HG02973 (cell line): Measurements from ENCODE around the gene DHRSX.
"Not testable (repeated sequence)": the region's sequence is repeated elsewhere in the genome, so short reads cannot be mapped to it uniquely, and the experiment has no call there.

ENCODE experiments used
- ATAC-seq: cut with Tn5 transposase; IDR thresholded peaks from one replicate; pipeline ENCODE4 v1.9.1; 2021; ENCODE audit warnings: moderate library complexity; ENCODE audit not compliant: unreplicated experiment

DHRSX gene

GRCh38 chrX:2457289-2458133, 43.3 kb downstream of the DHRSX start:
- no peak for ATAC-seq

DNA sequence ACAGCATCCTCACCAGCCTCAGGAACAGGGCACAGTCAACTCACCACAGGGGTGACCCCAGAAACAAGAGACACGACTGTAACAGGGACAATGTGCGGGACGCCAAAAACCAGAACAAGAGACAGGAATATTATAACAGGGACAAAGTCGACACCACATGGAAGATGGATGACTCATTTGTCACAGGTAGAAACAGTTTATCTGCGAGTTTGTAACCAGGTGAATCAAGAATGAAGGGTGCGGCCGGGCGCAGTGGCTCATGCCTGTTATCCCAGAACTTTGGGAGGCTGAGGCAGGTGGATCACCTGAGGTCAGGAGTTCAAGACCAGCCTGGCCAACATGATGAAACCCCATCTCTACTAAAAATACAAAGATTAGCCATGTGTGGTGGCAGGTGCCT, 44.7 kb downstream of the DHRSX start:
- not testable (repeated sequence) for ATAC-seq

DNA sequence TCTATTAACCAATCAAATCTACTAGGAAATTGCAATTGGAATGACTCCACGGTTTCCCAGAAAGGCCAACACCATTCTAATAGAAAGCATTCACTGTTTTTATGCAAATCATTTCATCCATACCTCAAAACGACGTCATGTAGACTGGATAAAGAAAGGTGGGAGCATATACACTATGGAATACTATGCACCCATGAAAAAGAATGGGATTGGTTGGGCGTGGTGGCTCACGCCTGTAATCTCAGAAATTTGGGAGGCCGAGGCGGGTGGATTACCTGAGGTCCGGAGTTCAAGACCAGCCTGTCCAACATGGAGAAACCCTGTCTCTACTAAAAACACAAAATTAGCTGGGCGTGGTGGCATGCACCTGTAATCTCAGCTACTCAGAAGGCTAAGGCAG, 46.2 kb downstream of the DHRSX start:
- not testable (repeated sequence) for ATAC-seq

- ATAC-seq: no peak
Observed at GRCh38 chrX:2452799-2453198, 48.0 kb downstream of the DHRSX start.

GRCh38 chrX:2452317-2452784, 48.4 kb downstream of the DHRSX start:
- ATAC-seq: no peak

- ATAC-seq: no peak
Observed at GRCh38 chrX:2451501-2452316, 49.1 kb downstream of the DHRSX start.

GRCh38 chrX:2450681-2451080, 50.1 kb downstream of the DHRSX start:
- no peak for ATAC-seq

DNA sequence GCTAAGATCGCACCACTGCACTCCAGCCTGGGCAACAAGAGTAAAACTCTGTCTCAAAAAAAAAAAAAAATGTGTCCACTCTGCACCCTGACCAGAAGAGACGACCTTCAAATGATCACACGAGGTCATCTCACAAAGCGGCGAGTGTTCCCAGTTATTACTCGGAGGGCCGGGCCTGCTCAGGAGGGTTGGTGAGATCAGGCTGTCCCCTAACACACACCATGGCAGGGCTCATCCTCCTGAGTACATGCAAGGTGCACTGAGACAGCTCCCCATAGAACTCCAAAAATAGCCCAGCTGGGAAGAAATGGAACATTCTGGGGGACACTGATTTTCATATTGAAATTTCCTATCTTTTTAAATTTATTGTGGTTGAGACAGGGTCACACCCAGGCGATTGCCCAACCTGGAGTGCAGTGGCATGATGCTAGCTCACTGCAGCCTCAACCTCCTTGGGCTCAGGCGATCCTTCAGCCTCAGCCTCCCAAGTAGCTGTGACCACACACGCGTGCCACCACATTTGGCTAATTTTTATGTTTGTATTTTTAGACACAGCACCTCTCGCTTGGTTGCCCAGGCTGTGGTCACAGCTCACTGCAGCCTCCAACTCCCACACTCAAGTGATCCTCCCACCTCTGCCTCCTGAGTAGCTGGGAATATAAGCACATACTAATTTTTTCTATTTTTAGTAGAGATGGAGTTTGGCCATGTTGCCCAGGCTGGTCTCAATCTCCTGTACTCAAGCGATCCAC, 51.5 kb downstream of the DHRSX start:
- no peak for ATAC-seq

DNA sequence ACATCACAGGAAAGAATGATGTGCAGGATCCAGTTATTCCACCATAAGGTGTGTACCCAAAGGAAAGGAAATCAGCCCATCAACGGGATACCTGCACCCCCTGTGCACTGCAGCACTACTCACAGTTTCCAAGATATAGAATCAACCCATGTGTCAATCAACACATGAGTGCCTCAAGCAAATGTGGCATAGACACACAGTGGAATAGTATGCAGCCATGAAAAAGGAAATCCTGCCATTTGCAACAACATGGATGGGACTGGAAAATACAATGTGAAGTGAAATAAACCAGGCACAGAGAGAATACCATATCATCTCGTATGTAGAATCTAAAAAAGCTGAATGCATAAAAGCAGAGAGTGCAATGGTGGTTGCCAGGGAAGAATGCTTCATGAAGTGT, 53.3 kb downstream of the DHRSX start:
- no peak for ATAC-seq

GRCh38 chrX:2446815-2447214, 54.0 kb downstream of the DHRSX start:
- ATAC-seq: no peak

GRCh38 chrX:2445662-2446623, 54.8 kb downstream of the DHRSX start:
- ATAC-seq: no peak

DNA sequence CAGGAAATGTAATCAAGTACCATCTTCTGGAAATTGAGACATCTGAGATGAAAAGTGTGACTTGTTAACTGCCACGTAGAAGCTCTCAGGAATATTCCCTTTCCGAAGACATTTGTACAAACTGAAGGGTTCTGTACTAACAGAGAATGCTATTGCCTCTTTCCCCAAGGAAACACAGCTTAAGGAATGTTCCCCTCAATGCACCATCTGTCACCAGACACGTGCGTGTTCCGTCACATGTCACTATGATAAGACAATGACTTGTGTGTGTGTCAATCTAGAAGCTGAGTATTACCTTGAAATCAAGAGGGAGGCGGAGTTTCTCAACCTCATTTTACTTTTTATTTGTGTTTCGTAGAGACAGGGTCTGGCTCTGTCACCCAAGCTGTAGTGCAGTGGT, 58.1 kb downstream of the DHRSX start:
- no peak for ATAC-seq

- ATAC-seq: no peak
Observed at GRCh38 chrX:2441466-2441865, 59.3 kb downstream of the DHRSX start.

DNA sequence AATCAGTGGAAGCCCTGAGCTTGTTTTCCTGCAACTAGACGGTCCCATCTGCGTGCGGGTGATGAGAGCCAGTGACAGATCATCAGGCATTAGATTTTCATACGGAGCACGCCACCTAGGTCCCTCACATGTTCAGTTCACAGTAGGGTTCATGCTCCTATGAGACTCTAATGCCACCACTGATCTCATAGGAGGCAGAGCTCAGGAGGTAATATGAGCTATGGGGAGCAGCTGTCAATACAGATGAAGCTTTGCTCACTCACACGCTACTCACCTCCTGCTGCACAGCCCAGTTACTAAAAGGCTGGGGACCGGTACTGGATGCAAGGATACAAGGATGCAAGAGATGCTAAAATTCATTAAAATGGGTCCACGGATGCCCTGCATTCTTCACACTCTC, 61.2 kb downstream of the DHRSX start:
- ATAC-seq: no peak

- no peak for ATAC-seq
Observed at GRCh38 chrX:2435465-2435864, 65.3 kb downstream of the DHRSX start.

GRCh38 chrX:2434270-2435163, 66.3 kb downstream of the DHRSX start:
- ATAC-seq: no peak

DNA sequence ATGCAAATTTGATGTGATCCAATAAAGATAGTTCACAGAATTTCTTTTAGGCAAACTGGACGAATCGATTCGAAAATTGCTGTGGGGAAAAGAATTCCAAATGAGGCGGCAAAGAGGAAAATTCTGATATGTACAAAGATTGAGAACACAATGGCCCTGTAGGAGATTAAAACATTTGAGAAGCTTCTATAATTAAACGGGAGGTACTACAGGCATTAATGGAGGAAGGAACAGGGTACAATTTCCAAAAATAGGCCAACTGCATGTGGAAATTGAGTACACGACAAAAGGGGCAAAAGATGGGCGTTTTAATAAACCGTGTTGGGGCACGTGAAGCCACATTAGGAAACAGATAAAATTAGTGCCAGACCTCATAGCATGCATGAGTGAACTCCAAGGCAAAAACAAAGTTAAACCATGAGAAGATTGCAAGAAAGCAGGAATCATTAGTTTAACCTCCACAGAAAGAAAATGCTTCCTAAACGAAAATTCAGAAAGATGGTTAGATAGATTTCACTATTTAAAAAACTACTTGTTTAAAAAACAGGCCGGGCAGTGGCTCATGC, 68.4 kb downstream of the DHRSX start:
- no peak for ATAC-seq

DNA sequence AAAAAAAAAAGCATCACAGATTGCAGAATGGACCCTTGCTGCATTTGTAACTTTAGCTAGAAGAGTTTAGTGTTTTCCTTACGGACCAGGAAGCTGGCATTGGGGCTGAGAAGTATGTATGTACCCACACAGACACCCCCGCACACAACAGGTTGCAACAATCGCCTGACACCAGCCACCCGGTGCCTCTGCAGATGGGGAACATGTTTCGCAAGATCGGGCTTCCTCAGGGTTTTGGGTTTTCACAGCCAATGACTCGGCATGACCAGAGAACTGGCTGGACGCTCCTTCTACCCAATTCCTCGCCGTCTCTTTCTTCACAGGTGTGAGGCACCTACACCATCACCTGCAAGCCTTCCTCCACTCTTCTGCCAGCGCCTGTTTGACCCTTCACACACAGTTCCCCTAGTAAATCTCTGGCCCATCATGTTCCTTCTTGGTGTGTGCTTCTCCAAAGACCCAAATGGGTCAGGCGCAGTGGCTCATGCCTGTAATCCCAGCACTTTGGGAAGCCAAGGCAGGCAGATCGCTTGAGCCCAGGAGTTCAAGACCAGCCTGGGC, 70.4 kb downstream of the DHRSX start:
- ATAC-seq: no peak

- no peak for ATAC-seq
Observed at GRCh38 chrX:2427737-2428136, 73.0 kb downstream of the DHRSX start.
